ENCODE measurements around the gene ARL15. TPM values are rescaled to one million over a fixed set of nuclear protein-coding genes. Genes with fewer than 3 reads are reported as not detected.

The ARL15 gene
- total and polyA plus RNA-seq, 7 donors: 11.7 to 30.7 (median 16.6) TPM

- intact Hi-C loops (cut with DNase I): no loop called here
- Histone ChIP-seq H3K9me3 (no peaks in the 10 kb centered on the region), H3K4me3 (no peak overlapping the region), H3K4me1 (peaks cover 0 to 59% (median 33%) of the 10 kb centered on the region in 4 donors), H3K27ac (peak overlapping the region in 1 of 4 donors; percentile 63), H3K36me3 (no peaks in the 10 kb centered on the region), H3K27me3 (no peaks in the 10 kb centered on the region)
- 78 to 87% methylated on average over 1 of the region's 1 CpG for WGBS, 2 donors
- DNase-seq: no peak
- no peak for TF ChIP-seq POLR2A (IDR thresholded peaks at IDR 0.05)
- no peak for TF ChIP-seq EP300 (IDR thresholded peaks at IDR 0.05)
- TF ChIP-seq POLR2AphosphoS5 (IDR thresholded peaks at IDR 0.05): no peak
- TF ChIP-seq CTCF (IDR thresholded peaks at IDR 0.05): no peak
These were observed 219.8 kb downstream of the ARL15 start for GRCh38 chr5:54090495-54091120.

GRCh38 chr5:54088081-54088480 is 222.3 kb downstream of the ARL15 start:
- Histone ChIP-seq H3K4me3 (no peak overlapping the region), H3K36me3 (no peaks in the 10 kb centered on the region), H3K27me3 (no peaks in the 10 kb centered on the region), H3K4me1 (peaks cover 0 to 46% (median 23%) of the 10 kb centered on the region in 4 donors), H3K27ac (peak overlapping the region in 1 of 4 donors; percentile 38), H3K9me3 (no peaks in the 10 kb centered on the region)
- no peak for TF ChIP-seq CTCF (IDR thresholded peaks at IDR 0.05)
- TF ChIP-seq EP300 (IDR thresholded peaks at IDR 0.05): no peak
- TF ChIP-seq POLR2AphosphoS5 (IDR thresholded peaks at IDR 0.05): no peak
- no peak for TF ChIP-seq POLR2A (IDR thresholded peaks at IDR 0.05)
- no peak for DNase-seq
- intact Hi-C loops (cut with DNase I): no loop called here
- WGBS, 2 donors: 94% methylated on average over 2 of the region's 2 CpGs

- DNase-seq: no peak
- H3K27ac ChIP-seq: peak overlapping the region in 2 of 4 donors; percentile 38 to 42
- no peaks in the 10 kb centered on the region for H3K36me3 ChIP-seq
- TF ChIP-seq POLR2A (IDR thresholded peaks at IDR 0.05) (no peak), POLR2AphosphoS5 (IDR thresholded peaks at IDR 0.05) (no peak), CTCF (IDR thresholded peaks at IDR 0.05) (no peak), EP300 (IDR thresholded peaks at IDR 0.05) (no peak)
- peak overlapping the region in 1 of 4 donors; percentile 0 for H3K4me3 ChIP-seq
- intact Hi-C loops (cut with DNase I): no loop called here
- H3K27me3 ChIP-seq: no peaks in the 10 kb centered on the region
- no peaks in the 10 kb centered on the region for H3K9me3 ChIP-seq
- H3K4me1 ChIP-seq: peaks cover 0 to 40% (median 17%) of the 10 kb centered on the region in 4 donors
- WGBS, 2 donors: 83 to 89% methylated on average over 2 of the region's 2 CpGs
These were observed 222.9 kb downstream of the ARL15 start for GRCh38 chr5:54087436-54087835.

- Histone ChIP-seq H3K9me3 (no peaks in the 10 kb centered on the region), H3K4me3 (no peak overlapping the region), H3K27ac (peak overlapping the region in 1 of 4 donors; percentile 38), H3K27me3 (no peaks in the 10 kb centered on the region), H3K36me3 (no peaks in the 10 kb centered on the region), H3K4me1 (peaks cover 0 to 27% (median 7%) of the 10 kb centered on the region in 4 donors)
- no peak for TF ChIP-seq POLR2AphosphoS5 (IDR thresholded peaks at IDR 0.05)
- no peak for TF ChIP-seq POLR2A (IDR thresholded peaks at IDR 0.05)
- TF ChIP-seq CTCF (IDR thresholded peaks at IDR 0.05): no peak
- TF ChIP-seq EP300 (IDR thresholded peaks at IDR 0.05): no peak
- no peak for DNase-seq
- 88 to 96% methylated on average over 2 of the region's 2 CpGs for WGBS, 2 donors
- intact Hi-C loops (cut with DNase I): no loop called here
These were observed 224.2 kb downstream of the ARL15 start for GRCh38 chr5:54086191-54086590.

DNA sequence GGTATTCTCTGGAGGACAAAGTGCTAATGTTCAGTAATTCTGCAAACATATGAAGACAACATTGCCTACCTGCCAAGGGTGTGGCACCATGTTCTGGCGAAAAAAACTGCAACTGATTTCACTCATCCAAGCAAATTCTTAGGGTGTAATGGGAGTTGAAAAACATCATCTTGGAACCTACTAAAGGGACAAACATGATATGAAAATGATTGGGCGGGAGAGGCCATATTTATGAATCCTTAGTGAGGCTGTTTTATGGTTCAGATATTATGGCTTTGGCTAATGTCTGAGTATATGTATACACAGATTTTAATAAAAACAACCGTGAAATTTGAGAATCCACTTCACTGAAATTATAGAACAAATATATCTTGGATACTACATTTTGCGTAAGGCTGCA is 225.7 kb downstream of the ARL15 start:
- WGBS, 2 donors: 76 to 91% methylated on average over 4 of the region's 4 CpGs
- no peak for TF ChIP-seq POLR2AphosphoS5 (IDR thresholded peaks at IDR 0.05)
- no peak for TF ChIP-seq EP300 (IDR thresholded peaks at IDR 0.05)
- TF ChIP-seq CTCF (IDR thresholded peaks at IDR 0.05): no peak
- TF ChIP-seq POLR2A (IDR thresholded peaks at IDR 0.05): no peak
- no peak for DNase-seq

More for the DNA sequence above, 225.7 kb downstream of the ARL15 start:
- Histone ChIP-seq H3K27me3 (no peaks in the 10 kb centered on the region), H3K36me3 (no peaks in the 10 kb centered on the region), H3K27ac (no peak overlapping the region), H3K9me3 (no peaks in the 10 kb centered on the region), H3K4me1 (peaks cover 0 to 21% (median 5%) of the 10 kb centered on the region in 4 donors), H3K4me3 (no peak overlapping the region)
- intact Hi-C loops (cut with DNase I): no loop called here

Data from sigmoid colon (tissue), 7 donors.